ENCODE data around the gene WIPI1.
"Not testable (repeated sequence)": the region's sequence is repeated elsewhere in the genome, so short reads cannot be mapped to it uniquely, and the experiment has no call there.

Gene WIPI1

DNA sequence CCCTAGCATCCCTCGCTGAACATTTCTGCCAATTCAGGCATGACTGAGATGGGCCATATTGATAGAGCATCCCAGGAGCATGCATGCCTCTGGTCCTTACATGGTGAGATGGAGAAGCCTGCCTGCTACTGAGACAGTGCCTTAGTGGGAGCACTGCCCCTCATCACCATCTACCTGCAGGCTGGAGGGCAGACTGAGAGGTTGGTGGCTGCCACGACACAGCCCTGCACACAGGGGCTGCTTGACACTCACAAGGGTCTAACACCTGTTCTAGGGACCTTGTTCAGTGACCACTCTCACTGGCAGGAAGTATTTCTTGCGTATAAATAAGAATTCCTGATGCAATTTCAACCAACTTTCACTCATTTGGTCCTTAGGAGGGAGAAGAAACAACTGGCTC is 34.0 kb downstream of the WIPI1 start:
- no peaks in the 10 kb centered on the region; the same call in 1 of the 2 replicates for H3K9me3 ChIP-seq (ENCODE audit: insufficient read depth, low read depth, low read length)

DNA sequence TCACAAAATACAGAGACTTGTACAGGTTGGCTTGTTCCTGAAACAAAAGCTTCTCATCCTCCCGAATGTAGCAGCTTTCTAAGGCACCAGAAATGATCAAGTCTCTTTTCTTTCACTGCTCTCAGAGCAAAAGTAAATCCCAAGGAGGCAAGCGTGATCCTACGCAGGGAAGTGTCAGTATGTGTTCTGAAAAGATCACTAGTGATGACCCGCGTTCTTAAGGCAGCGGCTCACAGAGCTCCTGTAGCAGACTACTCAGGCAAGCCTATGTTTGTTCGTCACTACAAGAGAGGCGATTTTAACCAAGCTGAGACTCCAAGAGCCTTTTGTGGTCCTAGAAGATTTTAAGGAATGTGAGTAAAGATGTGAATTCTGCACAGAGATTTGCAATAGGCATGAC is 34.5 kb downstream of the WIPI1 start:
- no peaks in the 10 kb centered on the region for H3K27me3 ChIP-seq (ENCODE audit: insufficient read depth, low read length)
- no peak overlapping the region for H3K27ac ChIP-seq (ENCODE audit: low read length)
- H3K4me1 ChIP-seq (ENCODE audit: insufficient read depth, low read length), result peaks cover 7% of the 10 kb centered on the region; the same call in 1 of the 2 replicates
- no peak overlapping the region for H3K4me3 ChIP-seq (ENCODE audit: low read length)
- H3K9ac ChIP-seq (ENCODE audit: low read depth, low read length), result no peak overlapping the region
- H3K9me3 ChIP-seq (ENCODE audit: insufficient read depth, low read depth, low read length), result no peaks in the 10 kb centered on the region; the same call in 1 of the 2 replicates
- peaks cover 8% of the 10 kb centered on the region for H3K36me3 ChIP-seq (ENCODE audit: insufficient read depth, low read depth, low read length)

More for the DNA sequence above, 34.0 kb downstream of the WIPI1 start:
- Histone ChIP-seq H3K27ac (ENCODE audit: low read length) (no peak overlapping the region), H3K27me3 (ENCODE audit: insufficient read depth, low read length) (no peaks in the 10 kb centered on the region), H3K4me1 (ENCODE audit: insufficient read depth, low read length) (peaks cover 7% of the 10 kb centered on the region; the same call in 1 of the 2 replicates), H3K4me3 (ENCODE audit: low read length) (no peak overlapping the region), H3K9ac (ENCODE audit: low read depth, low read length) (no peak overlapping the region), H3K36me3 (ENCODE audit: insufficient read depth, low read depth, low read length) (peaks cover 8% of the 10 kb centered on the region)

DNA sequence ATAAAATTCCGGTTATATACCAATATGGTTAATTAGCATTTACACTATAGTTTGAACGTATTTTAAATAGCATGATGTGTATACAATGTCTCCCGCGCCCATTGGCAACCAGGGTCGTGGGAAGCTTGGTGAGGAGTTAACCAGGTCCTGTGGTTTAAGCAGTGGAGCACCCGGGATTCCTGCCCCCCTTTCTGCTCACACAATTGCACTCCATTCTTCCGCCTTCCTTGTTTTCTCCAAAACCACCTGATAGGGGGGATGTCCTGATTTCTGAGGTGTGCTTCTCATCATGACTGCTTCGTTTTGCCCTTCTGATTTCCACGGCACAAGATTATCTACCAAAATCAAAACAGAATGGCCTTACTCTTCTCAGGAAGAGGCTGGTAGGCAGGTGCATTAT is 35.8 kb downstream of the WIPI1 start:
- Histone ChIP-seq H3K4me3 (ENCODE audit: low read length) (no peak overlapping the region), H3K4me1 (ENCODE audit: insufficient read depth, low read length) (peaks cover 7% of the 10 kb centered on the region; the same call in 1 of the 2 replicates), H3K9ac (ENCODE audit: low read depth, low read length) (no peak overlapping the region), H3K27ac (ENCODE audit: low read length) (no peak overlapping the region), H3K36me3 (ENCODE audit: insufficient read depth, low read depth, low read length) (peaks cover 8% of the 10 kb centered on the region), H3K9me3 (ENCODE audit: insufficient read depth, low read depth, low read length) (peaks cover 10% of the 10 kb centered on the region), H3K27me3 (ENCODE audit: insufficient read depth, low read length) (no peaks in the 10 kb centered on the region)

DNA sequence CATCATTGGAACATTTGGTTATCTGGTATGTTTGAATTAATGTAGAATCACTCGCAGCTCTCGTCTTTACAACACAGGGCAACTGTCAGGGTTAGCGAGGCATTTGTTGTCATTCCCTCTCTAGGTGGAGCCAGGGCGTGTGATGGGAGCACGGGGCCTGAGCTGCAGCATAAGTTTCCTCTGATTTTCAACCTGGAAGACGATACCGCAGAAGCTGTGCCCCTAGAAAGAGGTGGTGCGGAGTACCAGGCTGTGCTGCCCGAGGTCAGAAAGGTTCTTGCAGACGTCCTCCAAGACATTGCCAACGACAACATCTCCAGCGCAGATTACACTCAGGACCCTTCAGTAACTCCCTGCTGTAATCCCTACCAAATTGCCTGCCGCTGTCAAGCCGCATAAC is 37.2 kb downstream of the WIPI1 start:
- H3K9ac ChIP-seq (ENCODE audit: low read depth, low read length), result no peak overlapping the region
- H3K36me3 ChIP-seq (ENCODE audit: insufficient read depth, low read depth, low read length), result peaks cover 8% of the 10 kb centered on the region
- H3K27ac ChIP-seq (ENCODE audit: low read length), result no peak overlapping the region
- no peaks in the 10 kb centered on the region for H3K27me3 ChIP-seq (ENCODE audit: insufficient read depth, low read length)
- H3K9me3 ChIP-seq (ENCODE audit: insufficient read depth, low read depth, low read length), result peaks cover 24% of the 10 kb centered on the region
- peaks cover 7% of the 10 kb centered on the region; the same call in 1 of the 2 replicates for H3K4me1 ChIP-seq (ENCODE audit: insufficient read depth, low read length)
- H3K4me3 ChIP-seq (ENCODE audit: low read length), result no peak overlapping the region

DNA sequence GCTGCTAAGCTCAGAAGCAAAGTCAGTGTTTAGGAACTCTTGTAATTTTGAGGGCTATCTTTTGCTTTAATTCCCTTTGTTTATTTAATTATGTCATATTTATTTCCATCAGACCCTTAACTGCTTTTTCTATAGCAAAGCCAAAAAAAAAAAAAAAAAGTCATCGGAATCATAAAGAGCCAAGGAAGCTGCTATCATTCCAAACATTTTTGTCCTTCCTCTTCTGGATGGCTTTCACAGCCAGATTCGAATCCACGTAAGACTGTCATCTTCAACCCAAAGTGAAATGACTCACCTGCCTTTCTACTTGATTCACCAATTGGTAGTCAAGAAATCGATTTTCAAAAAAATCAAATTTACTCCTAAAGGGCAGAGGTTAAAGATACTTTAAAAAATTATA is 38.4 kb downstream of the WIPI1 start:
- Histone ChIP-seq H3K9me3 (ENCODE audit: insufficient read depth, low read depth, low read length) (peaks cover 24% of the 10 kb centered on the region), H3K27me3 (ENCODE audit: insufficient read depth, low read length) (no peaks in the 10 kb centered on the region), H3K36me3 (ENCODE audit: insufficient read depth, low read depth, low read length) (peaks cover 8% of the 10 kb centered on the region), H3K9ac (ENCODE audit: low read depth, low read length) (no peak overlapping the region), H3K4me1 (ENCODE audit: insufficient read depth, low read length) (peaks cover 7% of the 10 kb centered on the region; the same call in 1 of the 2 replicates), H3K27ac (ENCODE audit: low read length) (no peak overlapping the region), H3K4me3 (ENCODE audit: low read length) (no peak overlapping the region)

DNA sequence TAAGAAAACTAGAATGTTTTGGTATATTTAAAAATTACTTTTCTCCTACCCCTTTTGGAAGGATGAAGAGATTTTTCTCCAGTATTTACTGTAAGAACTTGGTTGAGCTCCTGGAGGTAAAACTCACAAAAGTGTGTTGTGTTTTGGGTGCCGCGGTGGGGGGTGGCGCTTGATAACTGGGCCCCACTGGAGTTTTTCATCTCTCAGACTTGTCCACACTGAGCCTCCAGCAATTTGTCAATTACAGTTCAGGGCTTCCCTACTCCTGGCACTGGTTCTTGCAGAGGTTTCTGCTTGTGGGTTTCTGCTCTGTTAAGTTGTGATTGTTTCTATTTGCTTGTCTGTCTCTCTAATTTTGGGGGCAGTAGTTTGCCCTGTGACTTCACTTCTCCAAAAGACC is 40.0 kb downstream of the WIPI1 start:
- Histone ChIP-seq H3K4me1 (ENCODE audit: insufficient read depth, low read length) (peaks cover 7% of the 10 kb centered on the region; the same call in 1 of the 2 replicates), H3K27me3 (ENCODE audit: insufficient read depth, low read length) (no peaks in the 10 kb centered on the region), H3K4me3 (ENCODE audit: low read length) (no peak overlapping the region), H3K9ac (ENCODE audit: low read depth, low read length) (no peak overlapping the region), H3K9me3 (ENCODE audit: insufficient read depth, low read depth, low read length) (peaks cover 24% of the 10 kb centered on the region), H3K27ac (ENCODE audit: low read length) (no peak overlapping the region), H3K36me3 (ENCODE audit: insufficient read depth, low read depth, low read length) (peaks cover 8% of the 10 kb centered on the region)

DNA sequence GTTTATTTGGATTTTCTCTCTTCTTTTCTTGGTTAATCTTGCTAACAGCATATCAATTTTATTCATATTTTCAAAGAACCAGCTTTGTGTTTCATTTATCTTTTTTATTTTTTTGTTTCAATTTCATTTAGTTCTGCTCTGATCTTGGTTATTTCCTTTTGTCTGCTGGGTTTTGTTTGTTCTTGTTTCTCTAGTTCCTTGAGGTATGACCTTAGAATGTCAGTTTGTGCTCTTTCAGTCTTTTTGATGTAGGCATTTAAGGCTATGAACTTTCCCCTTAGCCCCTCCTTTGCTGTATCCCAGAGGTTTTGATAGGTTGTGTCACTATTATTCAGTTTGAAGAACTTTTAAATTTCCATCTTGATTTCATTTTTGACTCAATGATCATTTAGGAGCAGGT is 42.4 kb downstream of the WIPI1 start:
- not testable (repeated sequence) for H3K4me3 ChIP-seq (ENCODE audit: low read length); H3K9ac ChIP-seq (ENCODE audit: low read depth, low read length); H3K27me3 ChIP-seq (ENCODE audit: insufficient read depth, low read length); H3K4me1 ChIP-seq (ENCODE audit: insufficient read depth, low read length); H3K27ac ChIP-seq (ENCODE audit: low read length); H3K36me3 ChIP-seq (ENCODE audit: insufficient read depth, low read depth, low read length)
- H3K9me3 ChIP-seq (ENCODE audit: insufficient read depth, low read depth, low read length), result peaks cover 24% of the 10 kb centered on the region

DNA sequence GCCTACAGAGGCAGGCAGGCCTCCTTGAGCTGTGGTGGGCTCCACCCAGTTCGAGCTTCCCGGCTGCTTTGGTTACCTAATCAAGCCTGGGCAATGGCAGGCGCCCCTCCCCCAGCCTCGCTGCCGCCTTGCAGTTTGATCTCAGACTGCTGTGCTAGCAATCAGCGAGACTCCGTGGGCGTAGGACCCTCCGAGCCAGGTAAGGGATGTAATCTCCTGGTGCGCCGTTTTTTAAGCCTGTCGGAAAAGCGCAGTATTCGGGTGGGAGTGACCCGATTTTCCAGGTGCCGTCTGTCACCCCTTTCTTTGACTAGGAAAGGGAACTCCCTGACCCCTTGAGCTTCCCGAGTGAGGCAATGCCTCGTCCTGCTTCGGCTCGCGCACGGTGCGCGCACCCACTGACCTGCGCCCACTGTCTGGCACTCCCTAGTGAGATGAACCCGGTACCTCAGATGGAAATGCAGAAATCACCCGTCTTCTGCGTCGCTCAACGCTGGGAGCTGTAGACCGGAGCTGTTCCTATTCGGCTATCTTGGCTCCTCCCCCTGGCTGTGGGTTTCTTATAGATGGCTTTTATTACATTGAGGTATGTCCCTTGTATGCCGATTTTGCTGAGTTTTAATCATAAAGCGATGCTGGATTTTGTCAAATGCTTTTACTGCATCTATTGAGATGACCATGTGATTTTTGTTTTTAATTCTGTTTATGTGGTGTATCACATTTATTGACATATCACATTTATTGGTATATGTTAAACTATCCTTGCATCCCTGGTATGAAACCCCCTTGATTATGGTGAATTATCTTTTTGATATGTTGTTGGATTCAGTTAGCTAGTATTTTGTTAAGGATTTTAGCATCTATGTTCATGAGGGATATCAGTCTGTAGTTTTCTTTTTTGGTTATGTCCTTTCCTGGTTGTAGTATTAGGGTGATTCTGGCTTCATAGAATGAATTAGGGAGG is 43.4 kb downstream of the WIPI1 start:
- H3K4me3 ChIP-seq (ENCODE audit: low read length), result peak overlapping the region; percentile 50
- peaks cover 24% of the 10 kb centered on the region for H3K9me3 ChIP-seq (ENCODE audit: insufficient read depth, low read depth, low read length)
- not testable (repeated sequence) for H3K9ac ChIP-seq (ENCODE audit: low read depth, low read length); H3K27ac ChIP-seq (ENCODE audit: low read length); H3K36me3 ChIP-seq (ENCODE audit: insufficient read depth, low read depth, low read length); H3K4me1 ChIP-seq (ENCODE audit: insufficient read depth, low read length); H3K27me3 ChIP-seq (ENCODE audit: insufficient read depth, low read length)

DNA sequence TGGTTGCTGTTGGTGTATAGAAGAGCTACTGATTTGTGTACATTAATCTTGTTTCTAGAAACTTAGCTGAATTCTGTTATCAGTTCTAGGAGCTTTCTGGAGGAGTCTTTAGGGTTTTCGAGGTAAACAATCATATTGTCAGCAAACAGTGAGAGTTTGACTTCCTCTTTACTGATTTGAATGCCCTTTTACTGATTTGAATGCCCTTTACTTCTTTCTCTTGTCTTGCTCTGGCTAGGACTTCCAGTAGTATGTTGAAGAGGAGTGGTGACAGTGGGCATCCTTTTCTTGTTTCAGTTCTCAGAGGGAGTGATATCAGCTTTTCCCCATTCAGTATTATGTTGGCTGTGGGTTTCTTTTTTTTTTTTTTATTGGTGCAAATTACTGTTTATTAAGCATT is 49.6 kb downstream of the WIPI1 start:
- H3K4me1 ChIP-seq (ENCODE audit: insufficient read depth, low read length); H3K9ac ChIP-seq (ENCODE audit: low read depth, low read length); H3K27me3 ChIP-seq (ENCODE audit: insufficient read depth, low read length); H3K36me3 ChIP-seq (ENCODE audit: insufficient read depth, low read depth, low read length); H3K4me3 ChIP-seq (ENCODE audit: low read length); H3K27ac ChIP-seq (ENCODE audit: low read length): not testable (repeated sequence)
- peaks cover 13% of the 10 kb centered on the region; the same call in 1 of the 2 replicates for H3K9me3 ChIP-seq (ENCODE audit: insufficient read depth, low read depth, low read length)

DNA sequence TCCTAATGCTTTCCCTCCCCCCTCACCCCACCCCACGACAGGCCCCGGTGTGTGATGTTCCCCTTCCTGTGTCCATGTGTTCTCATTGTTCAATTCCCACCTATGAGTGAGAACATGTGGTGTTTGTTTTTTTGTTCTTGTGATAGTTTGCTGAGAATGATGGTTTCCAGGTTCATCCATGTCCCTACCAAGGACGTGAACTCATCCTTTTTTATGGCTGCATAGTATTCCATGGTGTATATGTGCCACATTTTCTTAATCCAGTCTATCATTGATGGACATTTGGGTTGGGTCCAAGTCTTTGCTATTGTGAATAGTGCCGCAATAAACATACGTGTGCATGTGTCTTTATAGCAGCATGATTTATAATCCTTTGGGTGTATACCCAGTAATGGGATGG is 53.5 kb downstream of the WIPI1 start:
- not testable (repeated sequence) for H3K27ac ChIP-seq (ENCODE audit: low read length); H3K9ac ChIP-seq (ENCODE audit: low read depth, low read length); H3K4me3 ChIP-seq (ENCODE audit: low read length); H3K36me3 ChIP-seq (ENCODE audit: insufficient read depth, low read depth, low read length); H3K4me1 ChIP-seq (ENCODE audit: insufficient read depth, low read length); H3K27me3 ChIP-seq (ENCODE audit: insufficient read depth, low read length)
- peaks cover 13% of the 10 kb centered on the region; the same call in 1 of the 2 replicates for H3K9me3 ChIP-seq (ENCODE audit: insufficient read depth, low read depth, low read length)

DNA sequence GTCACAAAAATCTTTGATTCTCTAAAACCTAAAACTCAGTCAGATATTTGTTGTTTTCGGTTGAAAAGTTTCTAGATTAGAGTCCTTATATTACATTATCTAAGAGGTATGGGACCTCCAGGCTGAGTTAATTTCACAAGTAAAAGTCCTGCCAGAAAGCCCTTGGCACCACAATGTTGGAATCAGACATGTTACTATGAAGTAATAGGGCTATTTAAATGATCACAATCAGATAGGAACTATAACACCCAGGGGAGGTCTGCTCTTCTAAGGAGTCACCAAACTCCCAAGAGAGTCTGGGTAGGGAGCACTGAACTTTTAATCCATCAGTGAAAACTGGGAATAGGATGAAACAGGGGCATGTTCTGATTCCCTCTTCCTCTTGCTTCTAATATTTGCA is 54.2 kb downstream of the WIPI1 start:
- Histone ChIP-seq H3K36me3 (ENCODE audit: insufficient read depth, low read depth, low read length) (no peaks in the 10 kb centered on the region), H3K9ac (ENCODE audit: low read depth, low read length) (no peak overlapping the region), H3K4me3 (ENCODE audit: low read length) (no peak overlapping the region), H3K27ac (ENCODE audit: low read length) (no peak overlapping the region), H3K9me3 (ENCODE audit: insufficient read depth, low read depth, low read length) (peaks cover 13% of the 10 kb centered on the region; the same call in 1 of the 2 replicates), H3K27me3 (ENCODE audit: insufficient read depth, low read length) (no peaks in the 10 kb centered on the region), H3K4me1 (ENCODE audit: insufficient read depth, low read length) (no peaks in the 10 kb centered on the region)

DNA sequence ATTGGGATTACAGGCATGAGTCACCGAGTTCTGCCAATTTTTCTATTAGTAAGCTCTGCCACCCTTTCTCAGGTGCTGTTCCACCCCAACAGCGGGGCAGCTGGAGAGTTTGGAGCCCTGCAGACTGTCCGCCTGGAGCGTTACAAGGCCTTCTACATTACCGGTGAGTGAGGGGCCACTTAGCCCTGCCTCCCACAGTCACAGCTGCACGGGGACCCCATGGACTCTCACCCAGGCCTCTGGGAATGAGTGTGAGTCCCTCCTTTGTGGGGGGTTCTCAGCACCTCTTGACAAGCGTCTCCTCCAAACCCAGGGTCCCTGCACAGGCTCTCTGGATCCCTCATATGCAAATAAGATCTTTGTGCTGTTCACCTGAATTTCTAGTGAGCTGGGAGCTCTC is 56.0 kb downstream of the WIPI1 start:
- Histone ChIP-seq H3K9ac (ENCODE audit: low read depth, low read length) (no peak overlapping the region), H3K4me1 (ENCODE audit: insufficient read depth, low read length) (no peaks in the 10 kb centered on the region), H3K27ac (ENCODE audit: low read length) (no peak overlapping the region), H3K27me3 (ENCODE audit: insufficient read depth, low read length) (no peaks in the 10 kb centered on the region), H3K36me3 (ENCODE audit: insufficient read depth, low read depth, low read length) (no peaks in the 10 kb centered on the region), H3K9me3 (ENCODE audit: insufficient read depth, low read depth, low read length) (peaks cover 13% of the 10 kb centered on the region; the same call in 1 of the 2 replicates), H3K4me3 (ENCODE audit: low read length) (no peak overlapping the region)

All from iPS-20b (cell line).